HepG2 (cell line): ENCODE results near the gene ZNF771. TPM values are rescaled to one million over a fixed set of nuclear protein-coding genes. Genes with fewer than 3 reads are reported as not detected.

Source experiments
- ATAC-seq: fragments of 200-7000 bp; cut with Tn5 transposase; 3 replicates; pipeline ENCODE4 v1.9.1; 2020; ENCODE audit warnings: mild to moderate bottlenecking, moderate library complexity
- BruUV-seq: library from RNA; stranded (reverse); fragments of 400-500 nt; replicated peaks from 2 replicates; lab custom pipeline; 2021; lab: Mats Ljungman, UMichigan
- CTCF ChIA-PET: fragments of 300-600 bp; formaldehyde crosslinking; extraction: SDS; loops from one replicate; lab custom pipeline; 2021; ENCODE audit warnings: low total read pairs, inconsistent platforms, low intra/inter-chr PET ratio; lab: Yijun Ruan, JAX
- POLR2A ChIA-PET: fragments of 350-600 bp; sonication (Branson Sonifier 250); formaldehyde crosslinking; loops from one replicate; lab custom pipeline; 2020; ENCODE audit warnings: antibody characterized with exemption, inconsistent platforms; lab: Yijun Ruan, JAX
- DNase-seq: peaks from one replicate; pipeline ENCODE4 v3.0.0-alpha.2; 2015; ENCODE audit warnings: low spot score
- FAIRE-seq: peaks from 3 replicates; lab custom pipeline; 2011; peaks lifted over from hg19 to GRCh38; lab: Jason Lieb, UNC
- H2AFZ ChIP-seq: one replicate; pipeline ENCODE4 v1.6.1; 2011; ENCODE audit warnings: low read length, inconsistent platforms
- H3K27ac ChIP-seq: fragments of 300-600 bp; 3 replicates; pipeline ENCODE4 v1.8.0; 2011; ENCODE audit warnings: mixed run types, mild to moderate bottlenecking, mixed read lengths, low read length, inconsistent platforms; ENCODE audit not compliant: insufficient read depth; ENCODE audit errors: extremely low read length
- H3K27me3 ChIP-seq, 2 experiments: fragments of 200-600 bp in 1 of 2; 2 replicates in 1 of 2; 3 replicates in 1 of 2; pipeline versions ENCODE4 v1.6.0 to v1.8.0; 2011; ENCODE audit warnings: low read length in 2 of 2, mild to moderate bottlenecking in 2 of 2, moderate library complexity in 2 of 2, inconsistent platforms in 1 of 2; ENCODE audit not compliant: insufficient read depth in 2 of 2, control insufficient read depth in 1 of 2
- H3K36me3 ChIP-seq, 2 experiments: fragments of 200-600 bp in 1 of 2; replicated peaks in 1 of 2; 2 replicates in 1 of 2; 3 replicates in 1 of 2; pipeline versions ENCODE4 v1.5.1 to v1.8.0; 2011; ENCODE audit warnings: low read length in 2 of 2, inconsistent platforms in 1 of 2; ENCODE audit not compliant: insufficient read depth in 2 of 2, control insufficient read depth in 1 of 2
- H3K4me1 ChIP-seq: 2 replicates; pipeline ENCODE4 v1.5.1; 2012; ENCODE audit warnings: low read length, inconsistent platforms; ENCODE audit not compliant: insufficient read depth
- H3K4me2 ChIP-seq: 2 replicates; pipeline ENCODE4 v1.6.0; 2011; ENCODE audit warnings: low read depth, low read length, inconsistent platforms
- H3K4me3 ChIP-seq, 3 experiments: fragments of 200-600 bp in 1 of 3; sonication (generic), shearing (Covaris generic) in 1 of 3; replicated peaks in 1 of 3; 2 replicates each; pipeline ENCODE4 v1.5.1; 2011 to 2016; ENCODE audit warnings: low read length in 3 of 3, inconsistent platforms in 2 of 3, low read depth in 2 of 3, mild to moderate bottlenecking in 2 of 3, control low read depth in 1 of 3, mixed read lengths in 1 of 3; ENCODE audit not compliant: insufficient read depth in 1 of 3
- H3K79me2 ChIP-seq: one replicate; pipeline ENCODE4 v1.6.1; 2011; ENCODE audit warnings: low read length, inconsistent platforms; ENCODE audit not compliant: insufficient read depth
- H3K9ac ChIP-seq: 2 replicates; pipeline ENCODE4 v1.6.0; 2011; ENCODE audit warnings: mild to moderate bottlenecking, low read depth, low read length, inconsistent platforms; ENCODE audit not compliant: insufficient read depth
- H3K9me3 ChIP-seq: 2 replicates; pipeline ENCODE4 v1.5.1; 2012; ENCODE audit warnings: mild to moderate bottlenecking, low read length
- H4K20me1 ChIP-seq: 2 replicates; pipeline ENCODE4 v1.6.0; 2011; ENCODE audit warnings: inconsistent platforms, mild to moderate bottlenecking, low read length, moderate library complexity; ENCODE audit not compliant: insufficient read depth
- ATF7-NPFF ChIP-seq: sonication (generic); formaldehyde crosslinking; IDR thresholded peaks from 2 replicates; pipeline ENCODE4 v1.8.1; 2023; ENCODE audit warnings: mild to moderate bottlenecking, low read depth, missing genetic modification reagents, moderate library complexity
- CEBPZ ChIP-seq: IDR thresholded peaks from 2 replicates; pipeline ENCODE4 v1.6.1; 2012; ENCODE audit warnings: low read length, improper control_type of control experiment
- GATAD1 ChIP-seq: IDR thresholded peaks from 2 replicates; pipeline ENCODE4 v1.6.1; 2016; ENCODE audit warnings: missing genetic modification reagents, missing compliant biosample characterization
- HNRNPLL ChIP-seq: fragments of 200-400 bp; formaldehyde crosslinking; IDR thresholded peaks from 2 replicates; pipeline ENCODE4 v1.6.1; 2017; ENCODE audit warnings: mild to moderate bottlenecking, low read depth, low read length; ENCODE audit not compliant: poor library complexity, severe bottlenecking
- MAX ChIP-seq: IDR thresholded peaks from 2 replicates; pipeline ENCODE4 v1.6.1; 2012; ENCODE audit warnings: inconsistent platforms
- MIER2 ChIP-seq: IDR thresholded peaks from 2 replicates; pipeline ENCODE4 v1.6.1; 2016; ENCODE audit warnings: missing biosample characterization, missing genetic modification reagents
- NR2F2 ChIP-seq: IDR thresholded peaks from 2 replicates; pipeline ENCODE4 v1.6.1; 2012; ENCODE audit warnings: low read depth, inconsistent platforms, borderline replicate concordance
- PAWR ChIP-seq: sonication (generic); formaldehyde crosslinking; IDR thresholded peaks from 2 replicates; pipeline ENCODE4 v1.4.0; 2020; ENCODE audit warnings: missing genetic modification reagents, mild to moderate bottlenecking, borderline replicate concordance
- PHF5A ChIP-seq: IDR thresholded peaks from one replicate; pipeline ENCODE4 v1.6.1; 2018; ENCODE audit warnings: low read depth, missing genetic modification reagents; ENCODE audit not compliant: unreplicated experiment
- PLSCR1 ChIP-seq: sonication (generic); formaldehyde crosslinking; IDR thresholded peaks from 2 replicates; pipeline ENCODE4 v1.5.0; 2020; ENCODE audit warnings: missing genetic modification reagents, mild to moderate bottlenecking, borderline replicate concordance
- RARG ChIP-seq: sonication (generic); formaldehyde crosslinking; IDR thresholded peaks from 2 replicates; pipeline ENCODE4 v1.4.0; 2020; ENCODE audit warnings: low read depth, mild to moderate bottlenecking, missing genetic modification reagents
- SALL1 ChIP-seq: sonication (generic); formaldehyde crosslinking; IDR thresholded peaks from 2 replicates; pipeline ENCODE4 v1.8.0; 2022; ENCODE audit warnings: mild to moderate bottlenecking, missing genetic modification reagents
- SPEN ChIP-seq: sonication (generic); formaldehyde crosslinking; IDR thresholded peaks from 2 replicates; pipeline ENCODE4 v1.5.1; 2020; ENCODE audit warnings: low read depth, mild to moderate bottlenecking, missing genetic modification reagents
- ZNF121 ChIP-seq: sonication (generic); formaldehyde crosslinking; IDR thresholded peaks from 2 replicates; pipeline ENCODE4 v1.5.0; 2020; ENCODE audit warnings: mild to moderate bottlenecking, missing genetic modification reagents
- ZNF235 ChIP-seq: sonication (generic); formaldehyde crosslinking; IDR thresholded peaks from 2 replicates; pipeline ENCODE4 v1.8.1; 2023; ENCODE audit warnings: mild to moderate bottlenecking, missing genetic modification reagents, borderline replicate concordance
- ZNF577 ChIP-seq: sonication (generic); formaldehyde crosslinking; IDR thresholded peaks from 2 replicates; pipeline ENCODE4 v1.4.0; 2020; ENCODE audit warnings: mild to moderate bottlenecking, low read depth, missing genetic modification reagents, borderline replicate concordance
- ZNF670 ChIP-seq: sonication (generic); formaldehyde crosslinking; IDR thresholded peaks from 2 replicates; pipeline ENCODE4 v1.8.0; 2022; ENCODE audit warnings: mild to moderate bottlenecking, missing genetic modification reagents, borderline replicate concordance
- ZNF737 ChIP-seq: sonication (generic); formaldehyde crosslinking; IDR thresholded peaks from 2 replicates; pipeline ENCODE4 v1.5.0; 2020; ENCODE audit warnings: missing genetic modification reagents, mild to moderate bottlenecking, borderline replicate concordance
- ZNF747 ChIP-seq: sonication (generic); formaldehyde crosslinking; IDR thresholded peaks from 2 replicates; pipeline ENCODE4 v1.8.1; 2023; ENCODE audit warnings: missing genetic modification reagents, mild to moderate bottlenecking, borderline replicate concordance
- WGBS: methylation state at CpG from one replicate; pipeline ENCODE4 v1.1.6; 2017; ENCODE audit warnings: low lambda C conversion rate; 5-methylcytosine and 5-hydroxymethylcytosine counted together
- in situ Hi-C: cut with HindIII; loops from 2 replicates; pipeline ENCODE4 v1.10.0; 2017; ENCODE audit warnings: low pct_unique_long_range_greater_than_20kb; ENCODE audit not compliant: extremely low pct_ligation_motif_present
- intact Hi-C: fragments of 100-400 bp; cut with micrococcal nuclease; formaldehyde crosslinking; loops from one replicate; pipeline ENCODE4 v1.10.0; 2022; ENCODE audit not compliant: unreplicated experiment
- polyA plus RNA-seq, 8 experiments: library from polyadenylated mRNA; depleted of rRNA in 3 of 8; stranded (reverse) in 7 of 8; unstranded in 1 of 8; fragments of >200 nt; fragmentation: Illumina TruSeq in 4 of 8; extraction: Trizol in 4 of 8; gene quantifications; 2 replicates each; pipeline versions ENCODE4 v1.2.1 to v1.2.3, GENCODE V29; 2011 to 2016; ENCODE audit warnings: low read depth in 4 of 8, missing spikeins in 1 of 8, mixed read lengths in 1 of 8; ENCODE audit not compliant: insufficient read depth in 1 of 8
- total RNA-seq, 5 experiments: library from RNA; depleted of rRNA; stranded (reverse); fragments of >200 nt; fragmentation: Illumina TruSeq; extraction: Trizol; gene quantifications; 2 replicates each; pipeline ENCODE4 v1.2.3, GENCODE V29; 2016; ENCODE audit warnings: low read depth in 1 of 5

The ZNF771 gene
- total and polyA plus RNA-seq, 2 of the 13 experiments (the other 11 are each of a cell fraction or from before 2014, with no cell fraction given) = 5.0 to 11.8 TPM

DNA sequence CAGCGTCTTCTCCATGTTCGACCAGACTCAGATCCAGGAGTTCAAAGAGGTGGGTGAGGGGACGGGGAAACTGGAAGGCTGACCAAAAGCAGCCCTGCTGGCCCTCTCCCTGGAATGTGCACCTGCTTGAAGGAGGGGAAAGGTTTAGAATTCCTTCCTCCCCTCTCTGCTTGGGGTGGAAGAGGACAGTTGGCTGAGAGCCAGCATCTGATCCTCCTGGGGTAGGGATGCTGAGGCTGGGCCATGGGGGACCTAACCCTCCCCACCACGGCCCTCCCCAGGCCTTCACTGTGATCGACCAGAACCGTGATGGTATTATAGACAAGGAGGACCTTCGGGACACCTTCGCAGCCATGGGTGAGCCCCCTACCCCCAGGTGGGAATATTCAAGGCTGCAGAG lies 31.5 kb upstream of the ZNF771 start:
- Histone ChIP-seq H3K4me3 (no peak overlapping the region), H3K36me3 (no peaks in the 10 kb centered on the region), H4K20me1 (no peaks in the 10 kb centered on the region), H3K79me2 (peaks cover 2% of the 10 kb centered on the region), H3K27ac (no peak overlapping the region), H2AFZ (no peak overlapping the region), H3K4me2 (no peak overlapping the region), H3K9me3 (no peaks in the 10 kb centered on the region), H3K4me1 (peaks cover 56% of the 10 kb centered on the region), H3K9ac (no peak overlapping the region), H3K27me3 (no peaks in the 10 kb centered on the region)
- in situ Hi-C loops (no loop called here), intact Hi-C loops (no loop called here)
- 82% methylated on average over 8 of the region's 8 CpGs for WGBS
- no peak for FAIRE-seq
- no TSS peak for BruUV-seq
- ATAC-seq = no peak
- ChIA-PET CTCF (no interaction called here), POLR2A (no interaction called here)
- no peak for TF ChIP-seq ZNF121 (CRISPR knock-in tag)
- TF ChIP-seq NR2F2 = no peak
- TF ChIP-seq HNRNPLL = no peak
- no peak for TF ChIP-seq RARG (CRISPR knock-in tag)
- no peak for TF ChIP-seq SALL1 (CRISPR knock-in tag)
- TF ChIP-seq ZNF737 = no peak
- TF ChIP-seq ZNF577 (CRISPR knock-in tag) = no peak
- TF ChIP-seq MIER2 = no peak
- TF ChIP-seq ZNF235 = no peak
- TF ChIP-seq PAWR (CRISPR knock-in tag) = no peak
- no peak for TF ChIP-seq SPEN (CRISPR knock-in tag)
- TF ChIP-seq MAX = no peak
- no peak for TF ChIP-seq PLSCR1 (CRISPR knock-in tag)
- TF ChIP-seq CEBPZ = no peak
- no peak for TF ChIP-seq ZNF670 (CRISPR knock-in tag)
- no peak for TF ChIP-seq GATAD1 (CRISPR knock-in tag)
- TF ChIP-seq ZNF747 (CRISPR knock-in tag) = no peak
- TF ChIP-seq ATF7-NPFF (CRISPR knock-in tag) = no peak
- no peak for TF ChIP-seq PHF5A
- DNase-seq = no peak
